KBM-7 (cell line): ENCODE measurements around the gene TBXAS1.
A peak's percentile ranks its signal among the peaks of the same experiment; 100 is the strongest.

Experiments used
- DNase-seq: peaks from one replicate; pipeline ENCODE4 v3.0.0-alpha.2; 2015
- in situ Hi-C: fragments of 300-500 bp; cut with MboI; formaldehyde crosslinking; loops from 2 replicates; pipeline ENCODE4 v1.14.3; 2020; ENCODE audit warnings: low sequenced_read_pairs, low pct_unique_long_range_greater_than_20kb, mixed read lengths

Gene TBXAS1

GRCh38 chr7:140042386-140042670 lies 213.3 kb downstream of the TBXAS1 start:
- in situ Hi-C loops = no loop called here
- DNase-seq = no peak

- in situ Hi-C loops = no loop called here
- DNase-seq = no peak
These were observed 215.2 kb downstream of the TBXAS1 start for GRCh38 chr7:140044251-140044650.

- in situ Hi-C loops = no loop called here
- no peak for DNase-seq
These were observed 216.6 kb downstream of the TBXAS1 start for GRCh38 chr7:140045697-140046096.

- in situ Hi-C loops = no loop called here
- DNase-seq = no peak
These were observed 218.1 kb downstream of the TBXAS1 start for GRCh38 chr7:140047197-140047596.

- in situ Hi-C loops = no loop called here
These were observed 219.1 kb downstream of the TBXAS1 start for GRCh38 chr7:140048138-140048537.

GRCh38 chr7:140048989-140049338 lies 219.9 kb downstream of the TBXAS1 start:
- DNase-seq = no peak
- in situ Hi-C loops = no loop called here

More at GRCh38 chr7:140048138-140048537, 219.1 kb downstream of the TBXAS1 start:
- DNase-seq = no peak

- in situ Hi-C loops = no loop called here
- DNase-seq = no peak
These were observed 220.4 kb downstream of the TBXAS1 start for GRCh38 chr7:140049339-140050024.

GRCh38 chr7:140050100-140050499 lies 221.0 kb downstream of the TBXAS1 start:
- in situ Hi-C loops = no loop called here
- no peak for DNase-seq

GRCh38 chr7:140051820-140052219 lies 222.8 kb downstream of the TBXAS1 start:
- in situ Hi-C loops = no loop called here
- peak; percentile 11 for DNase-seq

GRCh38 chr7:140053812-140054539 lies 224.9 kb downstream of the TBXAS1 start:
- DNase-seq = no peak
- in situ Hi-C loops = no loop called here

GRCh38 chr7:140054751-140055150 lies 225.7 kb downstream of the TBXAS1 start:
- in situ Hi-C loops = no loop called here
- DNase-seq = no peak

- no peak for DNase-seq
- in situ Hi-C loops = no loop called here
These were observed 226.8 kb downstream of the TBXAS1 start for GRCh38 chr7:140055833-140056232.

GRCh38 chr7:140056431-140057142 lies 227.5 kb downstream of the TBXAS1 start:
- no peak for DNase-seq
- in situ Hi-C loops = no loop called here

GRCh38 chr7:140057143-140057535 lies 228.1 kb downstream of the TBXAS1 start:
- no peak for DNase-seq
- in situ Hi-C loops = no loop called here

- DNase-seq = no peak
- in situ Hi-C loops = no loop called here
These were observed 229.5 kb downstream of the TBXAS1 start for GRCh38 chr7:140058517-140058916.

- DNase-seq = peak; percentile 25
- in situ Hi-C loops = no loop called here
These were observed 230.5 kb downstream of the TBXAS1 start for GRCh38 chr7:140059273-140060242.

GRCh38 chr7:140060243-140060630 lies 231.2 kb downstream of the TBXAS1 start:
- DNase-seq = no peak
- in situ Hi-C loops = no loop called here

GRCh38 chr7:140060788-140061606 lies 231.9 kb downstream of the TBXAS1 start:
- in situ Hi-C loops = no loop called here
- DNase-seq = no peak

- DNase-seq = no peak
- in situ Hi-C loops = no loop called here
These were observed 232.5 kb downstream of the TBXAS1 start for GRCh38 chr7:140061607-140061930.
